CD4-positive, alpha-beta T cell treated with Interleukin-15 for 4 hours (primary cell): ENCODE results near the gene IGSF10.
"Not testable (repeated sequence)": the region's sequence is repeated elsewhere in the genome, so short reads cannot be mapped to it uniquely, and the experiment has no call there.

Experiments
- DNase-seq: peaks from one replicate; pipeline ENCODE4 v3.0.0-alpha.2; 2020; ENCODE audit warnings: low spot score

IGSF10 gene, protein sequence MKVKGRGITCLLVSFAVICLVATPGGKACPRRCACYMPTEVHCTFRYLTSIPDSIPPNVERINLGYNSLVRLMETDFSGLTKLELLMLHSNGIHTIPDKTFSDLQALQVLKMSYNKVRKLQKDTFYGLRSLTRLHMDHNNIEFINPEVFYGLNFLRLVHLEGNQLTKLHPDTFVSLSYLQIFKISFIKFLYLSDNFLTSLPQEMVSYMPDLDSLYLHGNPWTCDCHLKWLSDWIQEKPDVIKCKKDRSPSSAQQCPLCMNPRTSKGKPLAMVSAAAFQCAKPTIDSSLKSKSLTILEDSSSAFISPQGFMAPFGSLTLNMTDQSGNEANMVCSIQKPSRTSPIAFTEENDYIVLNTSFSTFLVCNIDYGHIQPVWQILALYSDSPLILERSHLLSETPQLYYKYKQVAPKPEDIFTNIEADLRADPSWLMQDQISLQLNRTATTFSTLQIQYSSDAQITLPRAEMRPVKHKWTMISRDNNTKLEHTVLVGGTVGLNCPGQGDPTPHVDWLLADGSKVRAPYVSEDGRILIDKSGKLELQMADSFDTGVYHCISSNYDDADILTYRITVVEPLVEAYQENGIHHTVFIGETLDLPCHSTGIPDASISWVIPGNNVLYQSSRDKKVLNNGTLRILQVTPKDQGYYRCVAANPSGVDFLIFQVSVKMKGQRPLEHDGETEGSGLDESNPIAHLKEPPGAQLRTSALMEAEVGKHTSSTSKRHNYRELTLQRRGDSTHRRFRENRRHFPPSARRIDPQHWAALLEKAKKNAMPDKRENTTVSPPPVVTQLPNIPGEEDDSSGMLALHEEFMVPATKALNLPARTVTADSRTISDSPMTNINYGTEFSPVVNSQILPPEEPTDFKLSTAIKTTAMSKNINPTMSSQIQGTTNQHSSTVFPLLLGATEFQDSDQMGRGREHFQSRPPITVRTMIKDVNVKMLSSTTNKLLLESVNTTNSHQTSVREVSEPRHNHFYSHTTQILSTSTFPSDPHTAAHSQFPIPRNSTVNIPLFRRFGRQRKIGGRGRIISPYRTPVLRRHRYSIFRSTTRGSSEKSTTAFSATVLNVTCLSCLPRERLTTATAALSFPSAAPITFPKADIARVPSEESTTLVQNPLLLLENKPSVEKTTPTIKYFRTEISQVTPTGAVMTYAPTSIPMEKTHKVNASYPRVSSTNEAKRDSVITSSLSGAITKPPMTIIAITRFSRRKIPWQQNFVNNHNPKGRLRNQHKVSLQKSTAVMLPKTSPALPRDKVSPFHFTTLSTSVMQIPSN (N-terminal part only)

DNA sequence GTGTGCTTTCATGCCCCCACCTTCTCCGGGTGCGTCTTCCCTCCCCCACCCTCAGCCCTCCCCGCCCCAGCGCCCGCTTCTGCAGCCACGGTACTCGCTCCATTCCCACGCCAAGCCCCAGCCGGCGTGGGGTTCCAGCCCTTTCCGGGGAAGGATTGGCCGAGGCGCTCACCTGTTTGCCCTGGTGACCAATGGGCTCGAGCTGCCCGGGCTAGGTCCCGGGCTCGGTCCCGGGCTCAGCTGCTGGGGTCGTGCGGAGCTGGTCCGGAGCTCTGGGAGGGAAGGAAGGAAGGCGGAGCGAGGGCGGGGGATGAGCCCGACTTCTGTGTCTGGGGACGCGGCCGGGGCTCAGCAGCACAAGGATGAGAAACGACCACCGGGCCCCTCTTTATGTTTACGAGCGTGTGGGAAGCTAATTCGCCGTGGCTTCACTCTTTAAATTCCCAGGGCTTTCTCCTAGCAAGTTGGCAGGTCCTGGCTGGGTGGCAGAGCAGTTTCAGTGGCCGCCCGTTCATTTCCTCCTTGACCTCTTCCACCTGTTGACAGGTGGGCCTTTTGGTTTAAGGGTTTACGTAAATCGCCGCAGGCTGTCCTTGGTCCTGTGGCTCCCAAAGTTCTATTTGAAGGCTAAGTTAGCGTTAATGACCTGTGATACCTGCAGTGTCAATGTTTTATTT is at the start of gene IGSF10:
Gene IGSF10, minus strand, starts transcription at position 288 of the 677 bp plus-strand sequence. CDS start 2,352 bp downstream, outside the sequence.
- DNase-seq = no peak

DNA sequence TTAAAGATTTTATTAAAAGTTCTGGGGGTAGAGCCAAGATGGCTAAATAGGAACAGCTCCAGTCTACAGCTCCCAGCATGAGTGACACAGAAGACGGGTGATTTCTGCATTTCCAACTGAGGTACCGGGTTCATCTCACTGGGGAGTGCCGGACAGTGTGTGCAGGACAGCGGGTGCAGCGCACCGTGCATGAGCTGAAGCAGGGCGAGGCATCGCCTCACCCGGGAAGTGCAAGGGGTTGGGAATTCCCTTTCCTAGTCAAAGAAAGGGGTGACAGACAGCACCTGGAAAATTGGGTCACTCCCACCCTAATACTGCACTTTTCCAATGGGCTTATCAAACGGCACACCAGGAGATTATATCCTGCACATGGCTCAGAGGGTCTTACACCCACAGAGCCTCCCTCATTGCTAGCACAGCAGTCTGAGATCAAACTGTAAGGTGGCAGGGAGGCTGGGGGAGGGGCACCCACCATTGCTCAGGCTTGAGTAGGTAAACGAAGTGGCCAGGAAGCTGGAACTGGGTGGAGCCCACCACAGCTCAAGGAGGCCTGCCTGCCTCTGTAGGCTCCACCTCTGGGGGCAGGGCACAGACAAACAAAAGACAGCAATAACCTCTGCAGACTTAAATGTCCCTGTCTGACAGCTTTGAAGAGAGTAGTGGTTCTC is 48.7 kb upstream of the IGSF10 start:
- DNase-seq = not testable (repeated sequence)

DNA sequence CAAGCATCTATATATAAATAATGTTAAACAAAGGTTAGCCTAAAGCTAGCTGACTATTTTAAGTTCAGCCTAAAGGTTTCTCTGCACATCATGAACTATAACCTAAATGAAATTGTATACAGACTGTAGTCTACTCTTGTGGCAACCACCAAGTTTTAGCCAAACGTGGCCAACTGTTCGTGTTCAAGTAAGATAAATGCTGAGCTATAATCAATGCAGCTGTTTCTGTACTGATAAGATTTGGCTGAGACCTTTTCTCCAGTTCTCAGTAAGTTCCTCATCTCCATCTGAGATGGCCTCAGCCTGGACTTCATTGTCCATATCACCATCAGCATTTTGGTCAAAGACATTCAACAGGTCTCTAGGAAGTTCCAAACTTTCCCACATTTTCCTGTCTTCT is 43.7 kb upstream of the IGSF10 start:
- DNase-seq = no peak

DNA sequence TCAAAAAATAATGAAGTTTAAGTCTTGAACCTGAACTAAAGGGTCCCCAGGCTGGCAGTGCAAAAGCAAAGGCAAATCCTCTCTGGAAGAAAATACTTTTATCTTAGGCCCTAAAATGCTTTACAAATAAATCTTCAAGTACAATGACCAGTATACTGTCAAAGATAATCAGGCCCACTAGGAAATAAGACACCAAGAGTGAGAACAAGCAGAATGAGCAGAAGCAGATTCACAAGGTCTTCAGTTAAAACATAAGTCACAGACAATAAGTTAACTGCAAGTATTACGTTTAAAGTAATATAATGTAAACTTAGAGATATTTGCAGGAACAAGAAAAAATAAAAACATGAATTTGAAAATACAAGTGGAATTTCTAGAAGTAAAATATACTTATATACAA is 42.2 kb upstream of the IGSF10 start:
- no peak for DNase-seq

DNA sequence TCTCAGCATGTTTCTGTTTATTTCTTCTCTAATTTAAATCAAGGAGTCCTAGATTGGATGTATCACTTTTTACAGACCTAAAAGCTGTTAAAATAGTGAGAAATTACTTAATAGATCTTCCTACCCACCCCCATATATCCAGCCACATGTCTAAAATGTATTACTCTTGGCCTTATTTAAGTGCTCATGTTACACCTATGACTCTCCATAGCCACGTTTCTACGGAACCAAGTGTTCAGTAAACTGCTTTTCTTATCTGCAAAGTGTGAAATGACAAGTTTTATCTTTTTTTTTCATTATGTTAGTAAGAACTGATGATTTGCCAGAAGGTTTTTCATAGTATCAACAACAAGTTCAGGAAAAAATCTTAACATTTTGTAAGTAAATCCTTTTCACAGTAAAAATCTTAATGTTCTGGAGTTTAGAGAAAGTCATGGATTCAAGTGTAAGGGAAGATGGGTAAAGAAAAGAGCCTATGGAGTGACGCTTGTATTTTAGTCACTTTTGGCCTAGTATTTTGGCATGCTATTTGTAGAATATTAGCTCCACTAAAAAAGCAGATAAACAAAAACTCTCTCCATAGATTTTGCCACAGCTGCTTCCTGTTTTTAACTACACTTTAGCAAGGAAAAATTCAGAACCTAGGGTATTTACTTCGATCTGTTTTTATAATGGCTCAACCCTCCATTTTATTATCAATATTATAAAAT is 41.2 kb upstream of the IGSF10 start:
- no peak for DNase-seq

DNA sequence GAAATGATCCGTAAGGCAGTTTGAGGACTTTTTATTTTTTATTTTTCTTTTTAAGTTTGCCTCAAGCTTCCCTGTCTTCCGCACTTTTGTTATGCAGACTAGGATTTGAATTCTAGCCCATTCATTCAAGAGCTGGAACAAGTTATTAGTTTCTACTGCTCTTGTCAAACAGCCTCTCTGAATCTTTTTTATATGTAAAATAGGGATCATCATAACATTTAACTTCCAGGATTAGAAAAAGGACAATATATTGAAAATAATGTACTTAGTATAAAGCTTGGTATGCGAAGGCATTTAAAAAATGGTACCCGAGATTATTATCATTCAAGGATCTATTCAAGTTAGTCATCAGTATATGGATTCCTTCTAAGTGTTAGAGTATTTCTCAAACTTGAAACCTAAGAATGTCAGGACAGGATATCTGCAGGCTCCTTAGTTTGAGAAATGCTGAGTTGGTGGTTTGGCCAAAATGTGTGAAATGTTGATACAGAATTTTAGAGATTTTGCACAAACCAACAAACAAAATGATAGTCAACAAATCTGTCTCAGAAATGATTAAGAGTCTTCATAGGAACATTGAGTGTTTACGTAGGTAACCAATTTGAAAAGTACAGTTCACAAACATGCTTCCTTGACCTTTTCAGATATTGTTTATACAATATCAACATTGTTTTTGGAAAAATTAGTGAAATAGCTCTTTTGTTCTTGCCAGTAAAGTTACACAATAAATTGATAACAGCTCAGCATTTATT is 40.5 kb upstream of the IGSF10 start:
- no peak for DNase-seq

DNA sequence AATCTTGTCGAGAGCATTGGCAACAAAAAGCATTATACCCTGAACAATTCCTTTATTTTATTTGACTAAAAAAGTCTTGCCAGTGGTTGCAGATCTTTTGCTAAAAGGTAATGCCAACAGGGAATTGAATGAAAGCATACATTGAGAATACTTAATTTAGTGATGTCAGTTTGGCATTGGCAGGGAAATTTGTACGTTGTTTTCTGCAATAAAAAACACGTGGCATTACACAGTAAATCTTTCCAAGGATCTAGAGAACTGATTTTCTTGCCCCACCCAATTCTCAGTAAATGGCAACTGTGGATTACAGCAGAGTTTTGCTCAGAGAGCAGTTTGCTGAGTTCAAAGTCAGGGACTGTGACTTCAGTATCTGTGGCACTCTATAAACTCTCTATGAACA is 38.3 kb upstream of the IGSF10 start:
- no peak for DNase-seq

DNA sequence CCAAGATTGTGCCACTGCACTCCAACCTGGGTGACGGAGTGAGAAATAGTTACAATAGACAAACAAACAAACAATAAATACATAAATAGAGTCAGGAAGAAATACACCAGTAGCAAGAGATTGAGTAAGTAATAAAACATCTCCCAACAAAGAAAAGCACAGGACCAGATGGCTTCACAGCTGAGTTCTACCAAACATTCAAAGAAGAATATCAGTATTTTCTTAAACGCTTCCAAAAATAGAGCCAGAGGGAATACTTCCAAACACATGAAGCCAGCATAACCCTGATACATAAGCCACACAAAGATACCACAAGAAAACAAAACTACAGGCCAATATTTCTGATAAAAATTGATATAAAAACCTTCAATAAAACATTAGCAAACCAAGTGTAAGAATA is 30.7 kb upstream of the IGSF10 start:
- DNase-seq = no peak

DNA sequence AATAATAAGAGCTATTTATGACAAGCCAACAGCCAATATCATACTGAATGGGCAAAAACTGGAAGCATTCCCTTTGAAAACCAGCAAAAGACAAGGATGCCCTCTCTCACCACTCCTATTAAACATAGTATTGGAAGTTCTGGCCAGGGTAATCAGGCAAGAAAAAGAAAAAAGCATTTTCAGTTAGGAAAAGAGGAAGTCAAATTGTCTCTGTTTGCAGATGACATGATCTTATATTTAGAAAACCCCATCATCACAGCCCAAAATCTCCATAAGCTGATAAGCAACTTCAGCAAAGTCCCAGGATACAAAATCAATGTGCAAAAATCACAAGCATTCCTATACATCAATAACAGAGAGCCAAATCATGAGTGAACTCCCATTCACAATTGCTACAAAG is 27.0 kb upstream of the IGSF10 start:
- DNase-seq = not testable (repeated sequence)

DNA sequence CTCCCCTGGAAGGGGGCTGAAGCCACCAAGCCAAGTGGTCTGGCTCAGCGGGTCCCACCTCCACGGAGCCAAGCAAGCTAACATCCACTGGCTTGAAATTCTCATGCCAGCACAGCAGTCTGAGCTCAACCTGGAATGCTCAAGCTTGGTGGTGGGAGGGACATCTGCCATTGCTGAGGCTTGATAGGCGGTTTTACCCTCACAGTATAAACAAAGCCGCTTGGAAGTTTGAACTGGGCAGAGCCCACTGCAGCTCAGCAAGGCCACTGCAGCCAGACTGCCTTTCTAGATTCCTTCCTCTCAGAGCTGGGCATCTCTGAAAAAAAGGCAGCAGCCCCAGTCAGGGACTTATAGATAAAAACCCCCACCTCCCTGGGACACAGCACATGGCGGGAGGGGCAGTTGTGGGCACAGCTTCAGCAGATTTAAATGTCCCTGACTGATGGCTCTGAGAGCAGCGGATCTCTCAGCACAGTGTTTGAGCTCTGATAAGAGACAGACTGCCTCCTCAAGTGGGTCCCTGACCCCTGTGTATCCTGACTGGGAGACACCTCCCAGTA is 23.2 kb upstream of the IGSF10 start:
- DNase-seq = no peak

DNA sequence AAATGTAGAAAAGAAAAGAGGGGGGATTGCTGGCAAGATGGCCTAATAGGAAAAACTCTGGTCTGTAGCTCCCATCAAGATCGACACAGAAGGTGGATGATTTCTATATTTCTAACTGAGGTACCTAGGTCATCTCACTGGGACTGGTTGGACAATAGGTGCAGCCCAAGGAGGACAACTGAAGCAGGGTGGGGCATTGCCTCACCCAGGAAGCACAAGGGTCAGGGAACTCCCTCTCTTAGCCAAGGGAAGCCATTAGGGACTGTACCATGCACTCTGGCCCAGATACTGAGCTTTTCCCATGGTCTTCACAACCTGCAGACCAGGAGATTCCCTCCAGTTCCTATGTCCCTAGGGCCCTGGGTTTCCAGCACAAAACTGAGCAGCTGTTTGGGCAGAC is 22.6 kb upstream of the IGSF10 start:
- DNase-seq = no peak

DNA sequence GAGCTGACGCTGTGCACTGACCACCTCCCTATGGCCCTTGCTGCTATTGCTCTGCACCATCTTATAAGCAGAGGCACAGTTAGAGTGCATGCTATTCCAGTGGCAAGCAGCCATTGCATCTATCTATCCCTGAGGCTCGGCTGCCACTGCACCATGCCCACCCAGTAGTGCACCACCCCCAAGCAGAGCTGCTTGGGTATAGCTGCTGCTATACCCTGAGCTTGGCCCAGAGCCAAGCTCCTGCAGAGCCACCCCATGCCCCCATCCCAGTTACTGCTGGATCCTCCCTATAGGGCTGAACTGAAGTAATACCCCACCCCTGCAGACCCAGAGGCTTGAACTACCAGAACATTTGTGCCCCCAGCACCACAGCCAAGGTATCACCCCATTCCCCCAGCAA is 19.6 kb upstream of the IGSF10 start:
- no peak for DNase-seq

DNA sequence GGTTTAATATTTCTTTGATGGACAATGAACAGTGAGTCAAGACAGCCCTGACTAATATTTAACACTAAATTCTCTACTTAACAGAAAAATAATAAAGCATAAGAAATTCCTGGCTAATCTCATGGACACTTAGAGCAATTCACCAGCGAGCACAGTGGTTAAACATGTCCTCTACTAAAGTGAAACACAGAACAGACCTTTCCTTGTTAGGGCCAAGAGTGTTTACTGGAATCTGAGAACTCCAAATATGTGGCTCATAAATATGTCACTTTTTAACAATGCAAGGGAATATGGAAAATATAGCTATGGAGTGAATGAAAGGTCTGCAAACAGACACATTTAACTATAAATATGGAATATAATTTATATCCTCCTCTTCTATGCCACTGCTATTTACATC is 18.6 kb upstream of the IGSF10 start:
- DNase-seq = no peak

DNA sequence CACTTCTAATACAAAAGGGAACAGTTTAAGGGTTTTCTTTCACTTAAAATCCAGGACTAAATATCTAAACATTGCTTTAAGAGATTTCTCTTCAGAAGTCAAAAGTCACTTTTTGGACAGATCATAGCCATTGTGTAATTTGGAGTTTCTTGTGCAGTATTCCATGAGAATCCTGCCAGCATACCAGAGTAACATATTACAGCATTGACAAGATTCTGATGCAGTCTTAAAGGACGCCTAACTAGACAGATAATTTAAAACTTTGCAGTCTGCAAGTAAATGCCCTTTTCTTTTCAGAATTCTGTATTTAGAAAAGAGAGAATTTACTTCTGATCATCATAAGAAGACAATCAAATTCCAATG is 17.5 kb upstream of the IGSF10 start:
- DNase-seq = no peak

DNA sequence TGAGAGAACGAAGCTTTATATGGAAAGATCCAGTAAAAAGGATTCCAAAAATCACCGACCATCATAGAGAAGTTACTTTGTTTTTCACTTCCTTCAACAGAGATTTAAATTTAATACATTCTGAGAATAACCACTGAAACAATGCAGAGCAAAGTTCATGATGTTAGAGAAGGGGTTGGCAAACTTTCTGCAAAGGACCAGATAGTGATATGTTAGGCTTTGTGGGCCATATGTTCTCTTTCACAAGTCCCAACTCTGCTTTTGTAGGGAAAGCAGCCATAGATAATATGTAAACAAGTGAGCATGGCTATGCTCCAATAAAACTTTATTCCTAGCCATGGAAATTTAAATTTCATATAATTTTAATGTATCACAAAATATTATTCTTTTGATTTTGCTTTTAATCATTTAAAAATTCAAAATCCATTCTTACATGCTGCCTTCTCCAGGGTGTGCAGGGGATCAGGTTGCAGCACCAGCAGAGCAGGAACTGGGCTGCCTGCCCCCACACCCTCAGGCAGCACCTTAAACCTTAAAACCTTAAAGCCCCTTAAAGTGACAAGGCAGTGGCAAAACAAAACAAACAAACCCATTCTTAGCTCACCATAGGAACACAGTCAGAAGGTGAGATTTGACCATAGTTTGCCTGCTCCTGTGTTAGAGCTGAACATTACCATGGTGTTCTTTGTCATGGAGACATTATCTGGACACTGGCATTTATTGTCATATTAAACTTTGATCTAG is 16.9 kb upstream of the IGSF10 start:
- DNase-seq = no peak

DNA sequence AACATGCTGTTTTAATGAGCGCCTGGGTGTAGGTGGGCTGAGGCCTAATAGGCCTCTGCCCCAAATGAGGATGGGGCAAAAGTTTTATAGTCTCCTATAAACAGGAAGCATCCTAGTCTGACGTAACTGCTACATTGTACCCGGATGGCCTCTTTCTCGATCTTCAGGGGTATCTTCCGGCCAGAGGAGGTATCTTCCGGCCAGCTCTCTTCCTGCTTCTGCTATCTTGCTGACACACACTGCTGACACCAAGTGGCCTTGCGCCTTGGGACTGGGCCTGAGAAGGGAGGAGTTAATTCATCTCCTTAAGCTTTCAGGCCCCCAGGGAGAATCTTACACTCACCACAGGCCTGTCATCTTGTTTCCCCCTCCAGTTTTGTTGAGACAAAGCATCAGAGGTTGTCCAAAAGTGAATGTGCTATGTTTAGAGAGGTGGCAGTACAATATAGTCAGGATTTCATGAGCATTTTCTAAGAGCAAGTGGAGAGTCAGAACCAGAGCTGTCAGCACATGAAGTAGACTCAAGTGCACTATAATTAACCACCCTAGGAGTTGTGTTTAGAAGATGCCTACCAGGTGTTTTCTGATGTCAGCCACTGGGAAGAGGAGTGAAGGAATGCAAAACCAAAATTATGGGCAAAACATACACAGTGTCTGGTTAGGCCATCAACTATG is 15.6 kb upstream of the IGSF10 start:
- no peak for DNase-seq

DNA sequence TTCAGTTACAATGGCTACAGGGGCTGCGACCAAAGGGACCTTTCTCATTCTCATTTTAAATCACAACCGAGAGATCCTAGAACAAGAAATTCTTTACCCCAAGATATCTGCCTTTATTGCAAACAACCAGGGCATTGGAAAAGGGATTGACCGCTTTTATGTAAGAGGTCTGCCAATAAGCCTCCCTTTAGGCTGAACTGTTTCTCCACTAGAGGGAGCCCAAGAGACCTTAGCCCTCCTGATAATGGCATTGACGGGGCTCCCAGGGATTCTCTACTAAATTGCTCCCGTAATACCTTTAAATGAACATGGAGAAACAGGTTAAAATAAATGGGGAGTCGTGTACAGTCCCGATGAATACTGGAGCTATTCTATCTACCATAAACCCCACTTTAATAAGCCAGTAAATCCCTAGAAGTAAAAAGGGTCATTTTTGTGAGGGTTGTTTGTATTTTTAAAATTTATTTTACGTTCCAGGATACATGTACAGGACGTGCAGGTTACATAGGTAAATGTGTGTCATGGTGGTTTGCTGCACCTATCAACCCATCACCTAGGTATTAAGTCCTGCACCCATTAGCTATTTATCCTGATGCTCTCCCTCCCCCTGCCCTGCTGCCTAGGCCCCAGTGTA is 7.5 kb upstream of the IGSF10 start:
- DNase-seq = peak; percentile 63

DNA sequence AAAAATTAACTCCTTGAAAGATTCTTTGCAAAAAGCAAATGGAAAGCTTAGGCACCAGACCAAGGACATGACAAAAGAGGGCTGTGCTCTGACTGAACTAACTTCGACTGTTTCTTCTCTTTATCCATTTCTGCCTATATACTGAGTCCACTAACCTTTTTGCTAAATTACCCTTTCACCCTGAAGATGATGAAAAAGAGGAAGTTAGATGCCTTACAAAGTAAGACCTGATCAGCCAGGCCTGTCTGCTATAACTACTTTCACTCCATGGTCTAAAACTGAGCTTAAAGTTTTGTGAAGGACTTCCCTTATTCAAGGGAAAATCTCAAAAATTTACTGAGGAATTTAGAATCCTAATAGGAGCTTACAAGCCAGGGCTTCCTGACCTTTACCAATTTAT is 6.2 kb upstream of the IGSF10 start:
- no peak for DNase-seq
